DND-41 (cell line): ENCODE results near the gene EIPR1.

Experiments used
- EZH2 ChIP-seq: IDR thresholded peaks from 3 replicates; pipeline ENCODE4 v1.6.1; 2012; ENCODE audit warnings: borderline replicate concordance, low read depth, mild to moderate bottlenecking, moderate library complexity, low read length, inconsistent platforms; ENCODE audit not compliant: severe bottlenecking
- TF ChIP-seq, protein P1 (sequence below): IDR thresholded peaks from 2 replicates; pipeline ENCODE4 v1.5.1; 2012; ENCODE audit warnings: borderline replicate concordance, low read length, moderate library complexity, mild to moderate bottlenecking; ENCODE audit not compliant: poor library complexity, severe bottlenecking; ENCODE audit errors: extremely low read depth

DNA sequence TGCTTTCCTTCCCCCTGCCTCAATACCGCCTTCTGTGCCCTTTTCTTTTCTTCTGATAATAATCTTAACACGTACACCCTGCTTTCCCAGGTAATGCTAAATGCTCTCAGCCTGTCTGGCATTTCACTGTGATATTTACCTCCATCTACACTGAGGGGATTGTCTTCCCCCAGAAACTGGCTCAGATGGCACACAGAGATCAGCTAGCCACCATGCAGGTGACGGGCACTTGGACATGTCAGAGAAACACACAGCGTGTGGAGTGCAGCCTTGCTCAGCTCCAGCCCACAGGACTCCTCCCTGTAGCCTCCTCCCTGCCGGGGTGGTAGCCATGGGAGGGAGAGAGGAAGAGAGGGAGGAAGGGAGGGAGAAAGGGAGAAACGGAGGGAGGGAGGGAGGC, 131.2 kb downstream of the EIPR1 start:
- TF ChIP-seq, protein P1, sequence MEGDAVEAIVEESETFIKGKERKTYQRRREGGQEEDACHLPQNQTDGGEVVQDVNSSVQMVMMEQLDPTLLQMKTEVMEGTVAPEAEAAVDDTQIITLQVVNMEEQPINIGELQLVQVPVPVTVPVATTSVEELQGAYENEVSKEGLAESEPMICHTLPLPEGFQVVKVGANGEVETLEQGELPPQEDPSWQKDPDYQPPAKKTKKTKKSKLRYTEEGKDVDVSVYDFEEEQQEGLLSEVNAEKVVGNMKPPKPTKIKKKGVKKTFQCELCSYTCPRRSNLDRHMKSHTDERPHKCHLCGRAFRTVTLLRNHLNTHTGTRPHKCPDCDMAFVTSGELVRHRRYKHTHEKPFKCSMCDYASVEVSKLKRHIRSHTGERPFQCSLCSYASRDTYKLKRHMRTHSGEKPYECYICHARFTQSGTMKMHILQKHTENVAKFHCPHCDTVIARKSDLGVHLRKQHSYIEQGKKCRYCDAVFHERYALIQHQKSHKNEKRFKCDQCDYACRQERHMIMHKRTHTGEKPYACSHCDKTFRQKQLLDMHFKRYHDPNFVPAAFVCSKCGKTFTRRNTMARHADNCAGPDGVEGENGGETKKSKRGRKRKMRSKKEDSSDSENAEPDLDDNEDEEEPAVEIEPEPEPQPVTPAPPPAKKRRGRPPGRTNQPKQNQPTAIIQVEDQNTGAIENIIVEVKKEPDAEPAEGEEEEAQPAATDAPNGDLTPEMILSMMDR: no peak
- no peak for TF ChIP-seq EZH2
